ENCODE measurements around the gene SNTG2.
"Not testable (repeated sequence)": the region's sequence is repeated elsewhere in the genome, so short reads cannot be mapped to it uniquely, and the experiment has no call there.

- not testable (repeated sequence) for TF ChIP-seq CTCF, POLR2A (IDR thresholded peaks at IDR 0.05)
Measured at GRCh38 chr2:1414901-1415300, 464.3 kb downstream of the SNTG2 start.

Data from heart left ventricle (tissue), 13 donors.